Endothelial cell of umbilical vein (primary cell): Measurements from ENCODE around the gene NSDHL. TPM values are rescaled to one million over a fixed set of nuclear protein-coding genes. Genes with fewer than 3 reads are reported as not detected.

ENCODE experiments used
- BruUV-seq: library from RNA; stranded (reverse); fragments of 400-500 nt; replicated peaks from 2 replicates; lab custom pipeline; 2021; lab: Mats Ljungman, UMichigan
- CTCF ChIA-PET: fragments of 300-600, 350-600 bp; sonication (Branson Sonifier 250); formaldehyde crosslinking; loops from one replicate; lab custom pipeline; 2021; ENCODE audit warnings: antibody characterized with exemption, inconsistent platforms; lab: Charles Lee
- POLR2A ChIA-PET: fragments of 300-600, 350-600 bp; sonication (Branson Sonifier 250); formaldehyde crosslinking; loops from one replicate; lab custom pipeline; 2021; ENCODE audit warnings: antibody characterized with exemption, inconsistent platforms; lab: Charles Lee
- DNase-seq: peaks from one replicate; pipeline ENCODE4 v3.0.0-alpha.2; 2011; ENCODE audit warnings: low read depth, low spot score
- FAIRE-seq: peaks from 2 replicates; lab custom pipeline; 2011; peaks lifted over from hg19 to GRCh38; lab: Jason Lieb, UNC
- H2AFZ ChIP-seq: 2 replicates; pipeline ENCODE4 v1.6.0; 2012; ENCODE audit warnings: low read depth, low read length, control low read depth, inconsistent platforms
- H3K27ac ChIP-seq: 2 replicates; pipeline ENCODE4 v1.5.1; 2011; ENCODE audit warnings: low read depth, mild to moderate bottlenecking, control low read depth, low read length, moderate library complexity; ENCODE audit not compliant: insufficient read depth
- H3K27me3 ChIP-seq, 2 experiments: 2 replicates each; pipeline versions ENCODE4 v1.6.0 to v1.6.1; 2011; ENCODE audit warnings: low read length in 2 of 2, mixed read lengths in 1 of 2; ENCODE audit not compliant: control insufficient read depth in 2 of 2, insufficient read depth in 2 of 2
- H3K36me3 ChIP-seq, 2 experiments: 2 replicates in 1 of 2; 3 replicates in 1 of 2; pipeline ENCODE4 v1.5.1; 2011; ENCODE audit warnings: low read length in 2 of 2, mild to moderate bottlenecking in 1 of 2, moderate library complexity in 1 of 2; ENCODE audit not compliant: control insufficient read depth in 2 of 2, insufficient read depth in 2 of 2; ENCODE audit errors: extremely low read depth in 1 of 2
- H3K4me1 ChIP-seq: 3 replicates; pipeline ENCODE4 v1.5.1; 2011; ENCODE audit warnings: mild to moderate bottlenecking, low read length; ENCODE audit not compliant: control insufficient read depth, insufficient read depth; ENCODE audit errors: extremely low read depth
- H3K4me2 ChIP-seq: 2 replicates; pipeline ENCODE4 v1.6.1; 2011; ENCODE audit warnings: low read length, control low read depth, mixed read lengths; ENCODE audit not compliant: insufficient read depth
- H3K4me3 ChIP-seq, 3 experiments: fragments of 200-600 bp in 1 of 3; sonication (generic), shearing (Covaris generic) in 1 of 3; replicated peaks in 1 of 3; 2 replicates each; pipeline ENCODE4 v1.5.1; 2011 to 2016; ENCODE audit warnings: control low read depth in 3 of 3, low read length in 3 of 3, mild to moderate bottlenecking in 2 of 3, inconsistent platforms in 1 of 3, low read depth in 1 of 3, moderate library complexity in 1 of 3; ENCODE audit not compliant: insufficient read depth in 1 of 3
- H3K79me2 ChIP-seq: 2 replicates; pipeline ENCODE4 v1.6.0; 2012; ENCODE audit warnings: low read length, inconsistent platforms; ENCODE audit not compliant: control insufficient read depth, insufficient read depth
- H3K9ac ChIP-seq: replicated peaks from 2 replicates; pipeline ENCODE3; 2011; ENCODE audit warnings: low read length, control low read depth; ENCODE audit not compliant: insufficient read depth; ENCODE audit errors: extremely low read depth
- H3K9me1 ChIP-seq: replicated peaks from 3 replicates; pipeline ENCODE4 v1.6.0; 2011; ENCODE audit warnings: mild to moderate bottlenecking, low read length; ENCODE audit not compliant: control insufficient read depth, insufficient read depth; ENCODE audit errors: extremely low read depth
- H3K9me3 ChIP-seq: replicated peaks from 2 replicates; pipeline ENCODE4 v1.5.1; 2012; ENCODE audit warnings: low read length, inconsistent platforms; ENCODE audit not compliant: control insufficient read depth, insufficient read depth
- H4K20me1 ChIP-seq: replicated peaks from 2 replicates; pipeline ENCODE3; 2011; ENCODE audit warnings: mild to moderate bottlenecking, low read length; ENCODE audit not compliant: control insufficient read depth, insufficient read depth; ENCODE audit errors: extremely low read depth
- CTCF ChIP-seq, 2 donors: IDR thresholded peaks; 1 replicate in 1 of 2; 2 replicates in 1 of 2; pipeline ENCODE4 v1.5.1; 2011; ENCODE audit warnings: low read length in 2 of 2, mild to moderate bottlenecking in 2 of 2, moderate library complexity in 2 of 2, control low read depth in 1 of 2, inconsistent platforms in 1 of 2, low read depth in 1 of 2; ENCODE audit not compliant: insufficient read depth in 1 of 2; ENCODE audit errors: extremely low read depth in 1 of 2
- EZH2 ChIP-seq: IDR thresholded peaks from 2 replicates; pipeline ENCODE4 v1.6.1; 2012; ENCODE audit warnings: borderline replicate concordance, low read depth, mild to moderate bottlenecking, moderate library complexity, low read length, inconsistent platforms; ENCODE audit not compliant: severe bottlenecking
- FOS ChIP-seq: IDR thresholded peaks from 2 replicates; pipeline ENCODE4 v1.6.1; 2011; ENCODE audit warnings: mild to moderate bottlenecking, low read length, moderate library complexity, borderline replicate concordance; ENCODE audit not compliant: insufficient read depth
- JUN ChIP-seq: IDR thresholded peaks from 2 replicates; pipeline ENCODE4 v1.6.1; 2011; ENCODE audit warnings: borderline replicate concordance, low read depth; ENCODE audit not compliant: insufficient read length, insufficient read depth
- MAX ChIP-seq: IDR thresholded peaks from 2 replicates; pipeline ENCODE4 v1.6.1; 2011; ENCODE audit not compliant: insufficient read depth, insufficient read length
- POLR2A ChIP-seq: IDR thresholded peaks from 2 replicates; pipeline ENCODE4 v1.6.1; 2012; ENCODE audit warnings: low read depth, mild to moderate bottlenecking, control low read depth, low read length
- POLR2AphosphoS5 ChIP-seq: IDR thresholded peaks from 2 replicates; pipeline ENCODE4 v1.6.1; 2012; ENCODE audit warnings: low read depth, mild to moderate bottlenecking, control low read depth, low read length, moderate library complexity; ENCODE audit not compliant: insufficient read depth
- dilution Hi-C: fragments of 300-500 bp; cut with MboI; formaldehyde crosslinking; loops from one replicate; pipeline ENCODE4 v1.15.0; 2019; ENCODE audit warnings: low sequenced_read_pairs; ENCODE audit not compliant: extremely low pct_ligation_motif_present
- intact Hi-C: fragments of 100-400 bp; cut with micrococcal nuclease; formaldehyde crosslinking; loops from one replicate; pipeline ENCODE4 v1.10.0; 2022
- polyA plus RNA-seq, 4 experiments: library from polyadenylated mRNA; depleted of rRNA in 3 of 4; stranded (reverse) in 3 of 4; unstranded in 1 of 4; fragments of >200 nt; gene quantifications; 2 replicates each; pipeline versions ENCODE4 v1.2.1 to v1.2.3, GENCODE V29; 2011 to 2012; ENCODE audit warnings: missing spikeins in 1 of 4
- total RNA-seq: library from RNA; stranded (reverse); gene quantifications from 2 replicates; pipeline ENCODE4 v1.2.3, GENCODE V29; 2021

NSDHL gene
- total and polyA plus RNA-seq, 2 donors (not counting 3 experiments of a cell fraction or from before 2014, with no cell fraction given) = 40.0 to 43.7 TPM

- Histone ChIP-seq H3K4me3 (no peak overlapping the region), H3K9ac (no peak overlapping the region), H3K9me3 (no peaks in the 10 kb centered on the region), H2AFZ (no peak overlapping the region), H3K27me3 (no peaks in the 10 kb centered on the region), H3K4me1 (no peaks in the 10 kb centered on the region), H3K4me2 (no peak overlapping the region), H3K9me1 (no peaks in the 10 kb centered on the region), H3K36me3 (peaks cover 3 to 13% of the 10 kb centered on the region in 2 experiments), H3K79me2 (no peaks in the 10 kb centered on the region), H3K27ac (no peak overlapping the region), H4K20me1 (no peaks in the 10 kb centered on the region)
- TF ChIP-seq FOS = no peak
- no peak for TF ChIP-seq MAX
- no peak for TF ChIP-seq JUN
- no peak for TF ChIP-seq CTCF (IDR thresholded peaks at IDR 0.05; ENCODE audit: extremely low read depth in 1 of 2, insufficient read depth in 1 of 2, low read depth in 1 of 2, low read length in 2 of 2)
- no peak for TF ChIP-seq POLR2A
- DNase-seq (no peak), FAIRE-seq (no peak)
- intact Hi-C loops (no loop called here), dilution Hi-C loops (no loop called here)
- ChIA-PET POLR2A (no interaction called here), CTCF (no interaction called here)
- no TSS peak for BruUV-seq
These were observed 34.5 kb downstream of the NSDHL start for GRCh38 chrX:152865232-152865920.

- no peak overlapping the region for H3K9ac ChIP-seq
- dilution Hi-C loops (no loop called here), intact Hi-C loops (no loop called here)
- no TSS peak for BruUV-seq
- H3K4me2 ChIP-seq = no peak overlapping the region
- FAIRE-seq (no peak), DNase-seq (no peak)
- H2AFZ ChIP-seq = no peak overlapping the region
- H3K9me3 ChIP-seq = no peaks in the 10 kb centered on the region
- H3K36me3 ChIP-seq = peaks cover 3 to 16% of the 10 kb centered on the region in 2 experiments
- no peaks in the 10 kb centered on the region for H3K79me2 ChIP-seq
- no peaks in the 10 kb centered on the region for H3K4me1 ChIP-seq
- no peaks in the 10 kb centered on the region for H4K20me1 ChIP-seq
- H3K9me1 ChIP-seq = no peaks in the 10 kb centered on the region
- ChIA-PET POLR2A (no interaction called here), CTCF (no interaction called here)
- H3K27me3 ChIP-seq = no peaks in the 10 kb centered on the region
- H3K27ac ChIP-seq = no peak overlapping the region
- TF ChIP-seq FOS (no peak), EZH2 (no peak), POLR2AphosphoS5 (no peak), MAX (no peak), JUN (no peak), POLR2A (no peak)
- H3K4me3 ChIP-seq = no peak overlapping the region
These were observed 35.5 kb downstream of the NSDHL start for GRCh38 chrX:152866386-152866785.
